ENCODE results near the gene ANKRD34A.
A peak's percentile ranks its signal among the peaks of the same experiment; 100 is the strongest.

Gene ANKRD34A

GRCh38 chr1:145990249-145990855 is 26.0 kb upstream of the ANKRD34A start:
- peak; percentile 59 for DNase-seq

- no peak for DNase-seq
These were observed 24.4 kb upstream of the ANKRD34A start for GRCh38 chr1:145988773-145989172.

- no peak for DNase-seq
These were observed 23.6 kb upstream of the ANKRD34A start for GRCh38 chr1:145987926-145988325.

- no peak for DNase-seq
These were observed 22.2 kb upstream of the ANKRD34A start for GRCh38 chr1:145986551-145986950.

GRCh38 chr1:145985502-145986439 is 21.4 kb upstream of the ANKRD34A start:
- peak; percentile 61 for DNase-seq

GRCh38 chr1:145985129-145985501 is 20.7 kb upstream of the ANKRD34A start:
- peak; percentile 16 for DNase-seq

- DNase-seq, result peak; percentile 94
These were observed 19.8 kb upstream of the ANKRD34A start for GRCh38 chr1:145983960-145984830.

- DNase-seq, result peak; percentile 92
These were observed 18.9 kb upstream of the ANKRD34A start for GRCh38 chr1:145983206-145983675.

GRCh38 chr1:145982010-145982723 is 17.8 kb upstream of the ANKRD34A start:
- peak; percentile 32 for DNase-seq

GRCh38 chr1:145980457-145980994 is 16.2 kb upstream of the ANKRD34A start:
- DNase-seq, result no peak

- peak; percentile 78 for DNase-seq
These were observed 15.5 kb upstream of the ANKRD34A start for GRCh38 chr1:145979746-145980456.

- DNase-seq, result peak; percentile 99
These were observed 14.7 kb upstream of the ANKRD34A start for GRCh38 chr1:145978854-145979745.

GRCh38 chr1:145978471-145978853 is 14.1 kb upstream of the ANKRD34A start:
- no peak for DNase-seq

GRCh38 chr1:145977486-145978470 is 13.4 kb upstream of the ANKRD34A start:
- peak; percentile 89 for DNase-seq

GRCh38 chr1:145977016-145977415 is 12.6 kb upstream of the ANKRD34A start:
- DNase-seq, result no peak

GRCh38 chr1:145975216-145975615 is 10.8 kb upstream of the ANKRD34A start:
- no peak for DNase-seq

- no peak for DNase-seq
These were observed 10.3 kb upstream of the ANKRD34A start for GRCh38 chr1:145974721-145975120.

- no peak for DNase-seq
These were observed 8.2 kb upstream of the ANKRD34A start for GRCh38 chr1:145972580-145972979.

GRCh38 chr1:145967288-145967687 is 2.9 kb upstream of the ANKRD34A start:
- no peak for DNase-seq
